Liver (tissue), 9 donors: ENCODE results near the gene MYO3B. TPM values are rescaled to one million over a fixed set of nuclear protein-coding genes. Genes with fewer than 3 reads are reported as not detected.

Experiments
- DNase-seq: peaks from one replicate; pipeline ENCODE4 v3.0.0-alpha.2; 2017; ENCODE audit warnings: low spot score
- H3K27ac ChIP-seq, 2 donors: one replicate each; pipeline ENCODE4 v1.7.0; 2013; ENCODE audit warnings: inconsistent platforms in 2 of 2, low read length in 2 of 2, control low read depth in 1 of 2, low read depth in 1 of 2, mild to moderate bottlenecking in 1 of 2
- H3K27me3 ChIP-seq, 4 donors: one replicate each; pipeline versions ENCODE4 v1.6.1 to v1.7.0; 2013; ENCODE audit warnings: low read length in 3 of 4, inconsistent platforms in 1 of 4, mild to moderate bottlenecking in 1 of 4, moderate library complexity in 1 of 4; ENCODE audit not compliant: control insufficient read depth in 4 of 4, insufficient read depth in 4 of 4
- H3K36me3 ChIP-seq, 4 donors: one replicate each; pipeline versions ENCODE4 v1.6.1 to v1.7.0; 2013; ENCODE audit warnings: low read length in 3 of 4, mild to moderate bottlenecking in 3 of 4, low read depth in 1 of 4, moderate library complexity in 1 of 4; ENCODE audit not compliant: control insufficient read depth in 4 of 4, insufficient read depth in 3 of 4
- H3K4me1 ChIP-seq, 4 donors: one replicate each; pipeline versions ENCODE4 v1.6.1 to v1.7.0; 2013; ENCODE audit warnings: low read length in 3 of 4, mild to moderate bottlenecking in 3 of 4, moderate library complexity in 1 of 4; ENCODE audit not compliant: control insufficient read depth in 4 of 4, insufficient read depth in 4 of 4
- H3K4me3 ChIP-seq, 3 donors: one replicate each; pipeline versions ENCODE4 v1.6.1 to v1.7.0; 2013; ENCODE audit warnings: low read length in 3 of 3, control low read depth in 1 of 3, low read depth in 1 of 3, mild to moderate bottlenecking in 1 of 3
- H3K9ac ChIP-seq, 2 donors: one replicate each; pipeline ENCODE4 v1.7.0; 2013; ENCODE audit warnings: low read length in 2 of 2, mild to moderate bottlenecking in 2 of 2, moderate library complexity in 2 of 2, control low read depth in 1 of 2, low read depth in 1 of 2
- H3K9me3 ChIP-seq, 4 donors: one replicate each; pipeline versions ENCODE4 v1.6.1 to v1.7.0; 2013; ENCODE audit warnings: low read length in 3 of 4; ENCODE audit not compliant: control insufficient read depth in 4 of 4
- ATF3 ChIP-seq: IDR thresholded peaks from 2 replicates; pipeline ENCODE4 v1.6.1; 2016; ENCODE audit warnings: antibody characterized with exemption
- CTCF ChIP-seq: fragments of 150-350 bp; IDR thresholded peaks from 2 replicates; pipeline ENCODE4 v1.5.1; 2017; ENCODE audit warnings: improper control_type of control experiment, low read depth, low read length; ENCODE audit not compliant: missing input control
- EGR1 ChIP-seq, 2 donors: IDR thresholded peaks; 2 replicates each; pipeline ENCODE4 v1.6.1; 2016 to 2018; ENCODE audit warnings: antibody characterized with exemption in 2 of 2, low read depth in 2 of 2
- FOXA1 ChIP-seq: IDR thresholded peaks from 2 replicates; pipeline ENCODE4 v1.6.1; 2016; ENCODE audit warnings: antibody characterized with exemption
- FOXA2 ChIP-seq: IDR thresholded peaks from 2 replicates; pipeline ENCODE4 v1.6.1; 2016; ENCODE audit warnings: antibody characterized with exemption
- GABPA ChIP-seq, 2 donors: IDR thresholded peaks in 1 of 2; conservative IDR thresholded peaks in 1 of 2; 2 replicates each; pipeline ENCODE4 v1.6.1; 2016; ENCODE audit warnings: antibody characterized with exemption in 2 of 2, mild to moderate bottlenecking in 1 of 2, moderate library complexity in 1 of 2
- HNF4A ChIP-seq, 2 donors: conservative IDR thresholded peaks; 2 replicates each; pipeline ENCODE4 v1.6.1; 2016; ENCODE audit warnings: antibody characterized with exemption in 2 of 2, mild to moderate bottlenecking in 2 of 2
- HNF4G ChIP-seq: IDR thresholded peaks from 2 replicates; pipeline ENCODE4 v1.6.1; 2016; ENCODE audit warnings: antibody characterized with exemption
- JUND ChIP-seq, 2 donors: IDR thresholded peaks; 2 replicates each; pipeline ENCODE4 v1.6.1; 2016; ENCODE audit warnings: antibody characterized with exemption in 2 of 2
- NR2F2 ChIP-seq: IDR thresholded peaks from 2 replicates; pipeline ENCODE4 v1.6.1; 2016; ENCODE audit warnings: antibody characterized with exemption
- RAD21 ChIP-seq, 2 donors: IDR thresholded peaks; 2 replicates each; pipeline ENCODE4 v1.6.1; 2016; ENCODE audit warnings: antibody characterized with exemption in 2 of 2, mild to moderate bottlenecking in 2 of 2
- REST ChIP-seq: IDR thresholded peaks from 2 replicates; pipeline ENCODE4 v1.6.1; 2016; ENCODE audit warnings: antibody characterized with exemption, mild to moderate bottlenecking
- RXRA ChIP-seq, 2 donors: IDR thresholded peaks; 2 replicates each; pipeline ENCODE4 v1.6.1; 2017 to 2018; ENCODE audit warnings: antibody characterized with exemption in 2 of 2, mild to moderate bottlenecking in 1 of 2
- SP1 ChIP-seq: IDR thresholded peaks from 2 replicates; pipeline ENCODE4 v1.6.1; 2018; ENCODE audit warnings: antibody characterized with exemption, mild to moderate bottlenecking
- TAF1 ChIP-seq: conservative IDR thresholded peaks from 2 replicates; pipeline ENCODE4 v1.6.1; 2016; ENCODE audit warnings: antibody characterized with exemption, mild to moderate bottlenecking
- YY1 ChIP-seq: IDR thresholded peaks from 2 replicates; pipeline ENCODE4 v1.6.1; 2016; ENCODE audit warnings: antibody characterized with exemption, mild to moderate bottlenecking
- WGBS: extraction: QIAGEN DNeasy Blood & Tissue Kit; methylation state at CpG from one replicate; pipeline ENCODE4 v1.1.7; 2013; 5-methylcytosine and 5-hydroxymethylcytosine counted together
- polyA plus RNA-seq, 2 donors: library from polyadenylated mRNA; stranded (reverse) in 1 of 2; unstranded in 1 of 2; fragments of 200-250 nt in 1 of 2; fragments of >200 nt in 1 of 2; fragmentation: Nextera tagmentation in 1 of 2; extraction: Ambion mirVana in 1 of 2; gene quantifications; one replicate each; pipeline versions ENCODE4 v1.2.1 to v1.2.3, GENCODE V29; 2013 to 2015
- total RNA-seq, 2 donors: library from RNA; depleted of rRNA; stranded (reverse); fragments of >200 nt; gene quantifications; one replicate each; pipeline ENCODE4 v1.2.3, GENCODE V29; 2014
- TF ChIP-seq, protein P1 (sequence below): IDR thresholded peaks from 2 replicates; pipeline ENCODE4 v1.6.1; 2016; ENCODE audit warnings: antibody characterized with exemption
- TF ChIP-seq, protein P2 (sequence below): IDR thresholded peaks from 2 replicates; pipeline ENCODE4 v1.6.1; 2016; ENCODE audit warnings: antibody characterized with exemption
- donor health status: healthy.
- donor health status: healthy.
- donor health status: healthy.
- donor health status: healthy.
- donor health status: healthy.

MYO3B gene
- total and polyA plus RNA-seq, 4 donors: under 0.01 to 0.05 TPM; not detected in 2

GRCh38 chr2:170224692-170225294, 46.8 kb downstream of the MYO3B start (continued):
- no peak for TF ChIP-seq ATF3
- TF ChIP-seq RAD21 (IDR thresholded peaks at IDR 0.05): no peak

- Histone ChIP-seq H3K27ac (no peak overlapping the region), H3K36me3 (no peaks in the 10 kb centered on the region), H3K27me3 (no peaks in the 10 kb centered on the region), H3K9me3 (no peaks in the 10 kb centered on the region), H3K9ac (no peak overlapping the region), H3K4me3 (no peak overlapping the region), H3K4me1 (no peaks in the 10 kb centered on the region)
- no peak for DNase-seq
- WGBS: 88% methylated on average over 4 of the region's 4 CpGs
- TF ChIP-seq FOXA1 (no peak), GABPA (IDR thresholded peaks at IDR 0.05 in 1 of 2, conservative IDR thresholded peaks at IDR 0.05 in 1 of 2) (no peak), RXRA (IDR thresholded peaks at IDR 0.05) (no peak), FOXA2 (no peak), SP1 (no peak), ATF3 (no peak), YY1 (no peak), HNF4A (conservative IDR thresholded peaks at IDR 0.05) (no peak), TAF1 (no peak), REST (no peak), NR2F2 (no peak), RAD21 (IDR thresholded peaks at IDR 0.05) (no peak), JUND (IDR thresholded peaks at IDR 0.05) (no peak), CTCF (no peak), HNF4G (no peak), EGR1 (IDR thresholded peaks at IDR 0.05; ENCODE audit: low read depth in 2 of 2) (no peak)
- TF ChIP-seq, protein P1, sequence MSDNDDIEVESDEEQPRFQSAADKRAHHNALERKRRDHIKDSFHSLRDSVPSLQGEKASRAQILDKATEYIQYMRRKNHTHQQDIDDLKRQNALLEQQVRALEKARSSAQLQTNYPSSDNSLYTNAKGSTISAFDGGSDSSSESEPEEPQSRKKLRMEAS: no peak
- TF ChIP-seq, protein P2, sequence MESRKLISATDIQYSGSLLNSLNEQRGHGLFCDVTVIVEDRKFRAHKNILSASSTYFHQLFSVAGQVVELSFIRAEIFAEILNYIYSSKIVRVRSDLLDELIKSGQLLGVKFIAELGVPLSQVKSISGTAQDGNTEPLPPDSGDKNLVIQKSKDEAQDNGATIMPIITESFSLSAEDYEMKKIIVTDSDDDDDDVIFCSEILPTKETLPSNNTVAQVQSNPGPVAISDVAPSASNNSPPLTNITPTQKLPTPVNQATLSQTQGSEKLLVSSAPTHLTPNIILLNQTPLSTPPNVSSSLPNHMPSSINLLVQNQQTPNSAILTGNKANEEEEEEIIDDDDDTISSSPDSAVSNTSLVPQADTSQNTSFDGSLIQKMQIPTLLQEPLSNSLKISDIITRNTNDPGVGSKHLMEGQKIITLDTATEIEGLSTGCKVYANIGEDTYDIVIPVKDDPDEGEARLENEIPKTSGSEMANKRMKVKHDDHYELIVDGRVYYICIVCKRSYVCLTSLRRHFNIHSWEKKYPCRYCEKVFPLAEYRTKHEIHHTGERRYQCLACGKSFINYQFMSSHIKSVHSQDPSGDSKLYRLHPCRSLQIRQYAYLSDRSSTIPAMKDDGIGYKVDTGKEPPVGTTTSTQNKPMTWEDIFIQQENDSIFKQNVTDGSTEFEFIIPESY: no peak
These were observed 48.3 kb downstream of the MYO3B start for GRCh38 chr2:170226216-170226615.
